ENCODE data around the gene RBM42.

Gene RBM42

GRCh38 chr19:35666251-35666913 is 37.5 kb downstream of the RBM42 start, which contains the start of gene UPK1A:
Gene UPK1A (plus strand): TSS chr19:35666517. CDS start chr19:35666813, 296 bp downstream.
- ChIA-PET CTCF (interaction anchor here (0.6 to 1.5 kb wide), 3 partner anchors 9 to 207 kb away, joined by 3 to 5 read pairs (median 4); no protein-coding TSS in a partner anchor), POLR2A (ENCODE audit: low non-redundant PET) (interaction anchor here (0.5 to 0.8 kb wide), 2 partner anchors 79 to 80 kb away, joined by 3 to 4 read pairs; partner anchors contain the start of genes PSENEN and U2AF1L4)
- no peak for DNase-seq (ENCODE audit: low spot score)
- TF ChIP-seq, protein P1, sequence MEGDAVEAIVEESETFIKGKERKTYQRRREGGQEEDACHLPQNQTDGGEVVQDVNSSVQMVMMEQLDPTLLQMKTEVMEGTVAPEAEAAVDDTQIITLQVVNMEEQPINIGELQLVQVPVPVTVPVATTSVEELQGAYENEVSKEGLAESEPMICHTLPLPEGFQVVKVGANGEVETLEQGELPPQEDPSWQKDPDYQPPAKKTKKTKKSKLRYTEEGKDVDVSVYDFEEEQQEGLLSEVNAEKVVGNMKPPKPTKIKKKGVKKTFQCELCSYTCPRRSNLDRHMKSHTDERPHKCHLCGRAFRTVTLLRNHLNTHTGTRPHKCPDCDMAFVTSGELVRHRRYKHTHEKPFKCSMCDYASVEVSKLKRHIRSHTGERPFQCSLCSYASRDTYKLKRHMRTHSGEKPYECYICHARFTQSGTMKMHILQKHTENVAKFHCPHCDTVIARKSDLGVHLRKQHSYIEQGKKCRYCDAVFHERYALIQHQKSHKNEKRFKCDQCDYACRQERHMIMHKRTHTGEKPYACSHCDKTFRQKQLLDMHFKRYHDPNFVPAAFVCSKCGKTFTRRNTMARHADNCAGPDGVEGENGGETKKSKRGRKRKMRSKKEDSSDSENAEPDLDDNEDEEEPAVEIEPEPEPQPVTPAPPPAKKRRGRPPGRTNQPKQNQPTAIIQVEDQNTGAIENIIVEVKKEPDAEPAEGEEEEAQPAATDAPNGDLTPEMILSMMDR (conservative IDR thresholded peaks at IDR 0.05; ENCODE audit: low read depth) = no peak
- no peak within 1 kb of the TSS for H3K27ac ChIP-seq

- CTCF ChIA-PET = interaction anchor here (0.5 to 0.7 kb wide), 3 partner anchors 38 to 857 kb away, joined by 3 to 4 read pairs (median 3); no protein-coding TSS in a partner anchor
- H3K27ac ChIP-seq = no peak overlapping the region
- DNase-seq (ENCODE audit: low spot score) = no peak
- TF ChIP-seq, protein P1 (conservative IDR thresholded peaks at IDR 0.05; ENCODE audit: low read depth) = no peak
- POLR2A ChIA-PET (ENCODE audit: low non-redundant PET) = no interaction called here
Measured at GRCh38 chr19:35669566-35669965, 40.7 kb downstream of the RBM42 start.

DNA sequence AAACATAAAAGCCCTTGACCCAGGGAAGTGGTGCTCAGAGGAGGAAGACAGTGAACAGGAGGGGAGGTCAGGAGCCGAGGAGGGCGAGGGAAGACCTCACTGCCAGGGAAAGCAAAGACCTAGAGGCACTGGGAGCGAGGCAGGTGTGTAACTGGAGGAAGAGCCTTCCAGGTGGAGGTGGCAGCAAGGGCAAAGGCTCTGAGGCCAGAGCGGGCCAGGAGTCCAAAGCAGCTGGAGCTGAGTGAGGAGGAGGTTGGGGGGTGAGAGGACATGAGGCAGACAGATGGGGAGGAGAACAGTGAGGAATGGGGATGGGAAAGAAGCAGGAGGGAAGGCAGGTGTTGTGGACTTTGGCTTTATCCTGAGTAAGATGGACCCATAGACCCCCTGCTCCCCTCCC is 41.1 kb downstream of the RBM42 start:
- TF ChIP-seq, protein P1 (conservative IDR thresholded peaks at IDR 0.05; ENCODE audit: low read depth) = no peak
- POLR2A ChIA-PET (ENCODE audit: low non-redundant PET) = no interaction called here
- H3K27ac ChIP-seq = no peak overlapping the region
- no peak for DNase-seq (ENCODE audit: low spot score)
- CTCF ChIA-PET = interaction anchor here (0.7 kb wide), 2 partner anchors 351 to 856 kb away, joined by 3 to 4 read pairs; no protein-coding TSS in a partner anchor

GRCh38 chr19:35670686-35671085 is 41.9 kb downstream of the RBM42 start:
- POLR2A ChIA-PET (ENCODE audit: low non-redundant PET) = no interaction called here
- no peak overlapping the region for H3K27ac ChIP-seq
- TF ChIP-seq, protein P1 (conservative IDR thresholded peaks at IDR 0.05; ENCODE audit: low read depth) = no peak
- no peak for DNase-seq (ENCODE audit: low spot score)
- CTCF ChIA-PET = no interaction called here

- no peak for DNase-seq (ENCODE audit: low spot score)
- no peak overlapping the region for H3K27ac ChIP-seq
- CTCF ChIA-PET = no interaction called here
- POLR2A ChIA-PET (ENCODE audit: low non-redundant PET) = no interaction called here
- TF ChIP-seq, protein P1 (conservative IDR thresholded peaks at IDR 0.05; ENCODE audit: low read depth) = no peak
Measured at GRCh38 chr19:35671818-35672217, 43.0 kb downstream of the RBM42 start.

DNA sequence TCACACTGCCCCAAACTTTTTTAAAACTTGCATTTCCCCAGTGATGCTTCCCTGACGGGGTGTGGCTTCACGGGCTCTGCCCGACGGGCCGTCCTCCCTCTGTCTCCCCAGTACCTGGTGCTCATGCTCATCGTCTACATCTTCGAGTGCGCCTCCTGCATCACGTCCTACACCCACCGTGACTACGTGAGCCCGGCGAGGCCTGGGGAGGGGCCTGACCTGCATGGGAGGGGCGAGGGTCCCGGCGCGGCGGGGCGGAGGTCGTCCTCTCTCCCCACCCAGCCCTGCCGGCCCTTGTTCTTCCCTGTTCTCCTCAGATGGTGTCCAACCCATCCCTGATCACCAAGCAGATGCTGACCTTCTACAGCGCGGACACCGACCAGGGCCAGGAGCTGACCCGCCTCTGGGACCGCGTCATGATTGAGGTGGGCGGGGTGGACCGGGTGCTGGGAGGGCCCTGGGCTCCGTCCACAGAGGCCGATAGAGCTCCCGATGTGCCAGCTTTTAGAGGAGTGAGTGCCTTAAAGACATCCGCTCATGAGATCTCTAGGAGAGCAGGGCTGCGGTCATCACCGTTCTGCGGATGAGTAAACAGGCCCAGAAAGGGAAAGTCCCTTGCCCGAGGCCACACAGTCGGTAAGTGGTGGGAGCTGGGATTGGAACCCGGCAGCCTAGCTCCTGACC is 44.4 kb downstream of the RBM42 start:
- TF ChIP-seq, protein P1 (conservative IDR thresholded peaks at IDR 0.05; ENCODE audit: low read depth) = no peak
- peak; percentile 26 for DNase-seq (ENCODE audit: low spot score)

More for the DNA sequence above, 44.4 kb downstream of the RBM42 start:
- ChIA-PET POLR2A (ENCODE audit: low non-redundant PET) (no interaction called here), CTCF (interaction anchor here (0.6 to 1.0 kb wide), 2 partner anchors 20 to 147 kb away, joined by 4 to 5 read pairs; no protein-coding TSS in a partner anchor)
- no peak overlapping the region for H3K27ac ChIP-seq

Data from RWPE1 (cell line).